B cell (primary cell): ENCODE measurements around the gene PLAAT4. TPM values are rescaled to one million over a fixed set of nuclear protein-coding genes. Genes with fewer than 3 reads are reported as not detected.

Experiments used
- ATAC-seq: fragments of 200-7000 bp; cut with Tn5 transposase; one replicate; pipeline ENCODE4 v1.10.0; 2021; ENCODE audit warnings: low read depth, mild to moderate bottlenecking, moderate number of reproducible peaks, moderate library complexity
- CTCF ChIA-PET: fragments of 350-600 bp; sonication (Branson Sonifier 250); formaldehyde crosslinking; loops from one replicate; lab custom pipeline; 2021; ENCODE audit warnings: antibody characterized with exemption, inconsistent platforms; lab: Charles Lee
- POLR2A ChIA-PET: fragments of 350-600 bp; sonication (Branson Sonifier 250); formaldehyde crosslinking; loops from one replicate; lab custom pipeline; 2021; ENCODE audit warnings: antibody characterized with exemption; lab: Charles Lee
- DNase-seq: peaks from one replicate; pipeline ENCODE4 v3.0.0; 2013
- H2AFZ ChIP-seq: 2 replicates; pipeline ENCODE4 v1.6.1; 2012; ENCODE audit warnings: mild to moderate bottlenecking, low read depth, low read length; ENCODE audit not compliant: insufficient read depth, poor library complexity, severe bottlenecking
- H3K27ac ChIP-seq, 2 donors: 1 replicate in 1 of 2; 2 replicates in 1 of 2; pipeline ENCODE4 v1.5.1; 2012 to 2013; ENCODE audit warnings: low read length in 2 of 2, mild to moderate bottlenecking in 2 of 2, moderate library complexity in 1 of 2
- H3K27me3 ChIP-seq, 4 experiments: fragments of 200-600 bp in 1 of 4; sonication (generic) in 1 of 4; replicated peaks in 1 of 4; 1 replicate in 2 of 4; 2 replicates in 2 of 4; pipeline versions ENCODE4 v1.6.1 to v1.7.0; 2013 to 2016; ENCODE audit warnings: low read length in 3 of 4, mild to moderate bottlenecking in 2 of 4, mixed read lengths in 1 of 4, moderate library complexity in 1 of 4; ENCODE audit not compliant: insufficient read depth in 4 of 4, control insufficient read depth in 3 of 4; ENCODE audit errors: control extremely low read depth in 1 of 4
- H3K36me3 ChIP-seq, 2 experiments: replicated peaks in 1 of 2; 1 replicate in 1 of 2; 2 replicates in 1 of 2; pipeline versions ENCODE4 v1.6.1 to v1.7.1; 2013; ENCODE audit warnings: low read length in 1 of 2; ENCODE audit not compliant: insufficient read depth in 2 of 2, control insufficient read depth in 1 of 2; ENCODE audit errors: control extremely low read depth in 1 of 2, extremely low read depth in 1 of 2
- H3K4me1 ChIP-seq, 2 donors: fragments of 200-600 bp in 1 of 2; sonication (generic) in 1 of 2; 1 replicate in 1 of 2; 2 replicates in 1 of 2; pipeline versions ENCODE4 v1.5.1 to v1.6.1; 2013 to 2017; ENCODE audit warnings: low read length in 2 of 2; ENCODE audit not compliant: control insufficient read depth in 2 of 2, insufficient read depth in 2 of 2
- H3K4me2 ChIP-seq: replicated peaks from 2 replicates; pipeline ENCODE3; 2012; ENCODE audit warnings: mild to moderate bottlenecking, low read depth, low read length; ENCODE audit not compliant: poor library complexity, severe bottlenecking
- H3K4me3 ChIP-seq, 5 experiments: fragments of 200-600 bp in 1 of 5; sonication (generic) in 1 of 5; 1 replicate in 3 of 5; 2 replicates in 2 of 5; pipeline versions ENCODE4 v1.5.1 to v1.7.0; 2011 to 2016; ENCODE audit warnings: low read length in 4 of 5, mild to moderate bottlenecking in 4 of 5, low read depth in 2 of 5, control low read depth in 1 of 5, moderate library complexity in 1 of 5; ENCODE audit not compliant: insufficient read depth in 1 of 5; ENCODE audit errors: control extremely low read depth in 1 of 5, extremely low read depth in 1 of 5
- H3K79me2 ChIP-seq: fragments of 200-600 bp; sonication (generic); one replicate; pipeline ENCODE4 v1.6.0; 2016; ENCODE audit warnings: low read length; ENCODE audit not compliant: control insufficient read depth, insufficient read depth
- H3K9ac ChIP-seq: fragments of 200-600 bp; sonication (generic); 2 replicates; pipeline ENCODE4 v1.6.1; 2017; ENCODE audit warnings: mild to moderate bottlenecking, low read length, moderate library complexity
- H3K9me3 ChIP-seq, 3 donors: one replicate each; pipeline versions ENCODE4 v1.6.1 to v1.7.1; 2013; ENCODE audit warnings: low read length in 2 of 3; ENCODE audit not compliant: control insufficient read depth in 2 of 3, insufficient read depth in 1 of 3; ENCODE audit errors: control extremely low read depth in 1 of 3
- H4K20me1 ChIP-seq: 2 replicates; pipeline ENCODE4 v1.6.0; 2012; ENCODE audit warnings: mild to moderate bottlenecking, low read length; ENCODE audit not compliant: insufficient read depth, control insufficient read depth, poor library complexity, severe bottlenecking
- H3K27ac Mint-ChIP-seq: one replicate; pipeline ENCODE4 v1.8.0; 2021; ENCODE audit warnings: mixed read lengths
- H3K27me3 Mint-ChIP-seq: one replicate; pipeline ENCODE4 v1.8.0; 2021; ENCODE audit warnings: mixed read lengths
- H3K4me1 Mint-ChIP-seq: one replicate; pipeline ENCODE4 v1.8.0; 2021; ENCODE audit warnings: mixed read lengths
- H3K4me3 Mint-ChIP-seq: one replicate; pipeline ENCODE4 v1.8.0; 2021; ENCODE audit warnings: mixed read lengths
- H3K9me3 Mint-ChIP-seq: one replicate; pipeline ENCODE4 v1.8.0; 2022; ENCODE audit warnings: mixed read lengths; ENCODE audit not compliant: insufficient read depth
- EZH2 ChIP-seq: IDR thresholded peaks from 2 replicates; pipeline ENCODE4 v1.6.1; 2012; ENCODE audit warnings: borderline replicate concordance, low read depth, mild to moderate bottlenecking, moderate library complexity, low read length; ENCODE audit not compliant: insufficient read depth, poor library complexity, severe bottlenecking
- whole genome bisulfite sequencing: methylation state at CpG from one replicate; pipeline ENCODE4 v1.1.5; 2013; ENCODE audit warnings: missing lambda C conversion rate; ENCODE audit not compliant: insufficient coverage; 5-methylcytosine and 5-hydroxymethylcytosine counted together
- intact Hi-C: fragments of 100-400 bp; cut with micrococcal nuclease; formaldehyde crosslinking; loops from one replicate; pipeline ENCODE4 v1.10.0; 2022
- polyA plus RNA-seq: library from polyadenylated mRNA; depleted of rRNA; stranded (reverse); fragments of >200 nt; gene quantifications from 2 replicates; pipeline ENCODE4 v1.2.3, GENCODE V29; 2012
- total RNA-seq, 2 donors: library from RNA; stranded (reverse); fragments of 120-200 nt in 1 of 2; gene quantifications; 1 replicate in 1 of 2; 2 replicates in 1 of 2; pipeline versions ENCODE4 v1.2.3 to v1.2.4, GENCODE V29; 2013 to 2022
- TF ChIP-seq, protein P1 (sequence below): fragments of 200-600 bp; IDR thresholded peaks from one replicate; pipeline ENCODE4 v1.8.0; 2022; ENCODE audit warnings: antibody characterized with exemption, mild to moderate bottlenecking

The PLAAT4 gene
- total and polyA plus RNA-seq, 2 donors (not counting 1 experiment from before 2014, with no cell fraction given) = 13.1 to 35.0 TPM

DNA sequence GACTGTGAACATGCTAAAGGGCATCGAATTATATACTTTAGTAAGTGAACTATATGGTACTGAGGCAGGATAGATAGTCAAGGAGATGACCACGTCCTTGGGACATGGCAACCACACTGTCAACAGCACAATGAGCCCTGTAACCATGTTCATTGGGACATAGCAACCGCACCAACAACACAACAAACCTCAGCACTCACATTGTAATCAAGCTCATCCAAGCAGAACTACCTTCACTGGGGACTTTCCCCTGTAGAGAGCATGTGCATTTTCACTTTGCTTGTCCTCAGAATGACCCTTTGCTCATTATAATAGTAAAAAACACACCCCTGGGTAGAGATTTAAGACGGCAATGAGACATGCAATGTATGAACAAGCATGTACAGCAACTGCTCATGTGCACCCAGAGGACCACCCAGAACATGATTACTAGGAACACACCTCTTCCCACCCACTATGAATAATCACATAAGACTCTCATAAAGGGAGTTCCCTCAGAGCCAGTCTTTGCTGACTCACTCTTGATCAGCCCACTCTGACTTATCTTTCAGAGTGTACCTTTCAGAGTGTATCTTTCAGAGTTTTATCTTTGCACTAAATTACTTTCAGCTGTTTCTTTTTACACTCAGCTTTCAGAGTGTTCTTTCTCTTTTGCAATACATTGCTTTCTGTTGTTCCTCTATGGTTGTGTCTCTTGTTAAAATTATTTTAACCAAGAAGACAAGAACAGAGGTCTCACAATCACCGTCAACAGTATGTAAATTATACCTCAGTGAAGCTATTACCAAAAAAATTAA is 30.6 kb downstream of the PLAAT4 start:
- ChIA-PET POLR2A (interaction anchor here (0.6 kb wide), 1 partner anchor 17 kb away, joined by 3 read pairs; no protein-coding TSS in a partner anchor), CTCF (interaction anchor here (1.3 to 1.8 kb wide), 3 partner anchors 15 to 88 kb away, joined by 3 to 8 read pairs (median 7); partner anchors contain the start of gene PLAAT4)
- Histone ChIP-seq H3K27me3 (no peaks in the 10 kb centered on the region), H3K4me2 (peak overlapping the region; percentile 64), H3K36me3 (no peaks in the 10 kb centered on the region), H2AFZ (no peak overlapping the region), H3K4me3 (peak overlapping the region in 3 of 5 experiments; percentile 21 to 59 (median 34)), H3K4me1 (peaks cover 38 to 51% of the 10 kb centered on the region in 2 donors), H3K79me2 (no peaks in the 10 kb centered on the region), H3K9ac (peak overlapping the region; percentile 64), H3K27ac (peak overlapping the region; percentile 92 to 94), H4K20me1 (no peaks in the 10 kb centered on the region), H3K9me3 (peaks cover 0 to 5% (median 0%) of the 10 kb centered on the region in 3 donors)
- Mint-ChIP-seq H3K4me3 (peak overlapping the region; percentile 79), H3K4me1 (peaks cover 44% of the 10 kb centered on the region), H3K27me3 (peaks cover 4% of the 10 kb centered on the region), H3K9me3 (no peaks in the 10 kb centered on the region), H3K27ac (peak overlapping the region; percentile 97)
- ATAC-seq (peak; percentile 81), DNase-seq (peak; percentile 97)
- intact Hi-C loops = loop anchor here (1.0 to 5.0 kb wide), 4 partner anchors 24 to 370 kb away; partner anchors contain the start of genes ATL3 and NAA40
- 0% methylated on average over 2 of the region's 5 CpGs for WGBS
- TF ChIP-seq EZH2 = no peak
- TF ChIP-seq, protein P1, sequence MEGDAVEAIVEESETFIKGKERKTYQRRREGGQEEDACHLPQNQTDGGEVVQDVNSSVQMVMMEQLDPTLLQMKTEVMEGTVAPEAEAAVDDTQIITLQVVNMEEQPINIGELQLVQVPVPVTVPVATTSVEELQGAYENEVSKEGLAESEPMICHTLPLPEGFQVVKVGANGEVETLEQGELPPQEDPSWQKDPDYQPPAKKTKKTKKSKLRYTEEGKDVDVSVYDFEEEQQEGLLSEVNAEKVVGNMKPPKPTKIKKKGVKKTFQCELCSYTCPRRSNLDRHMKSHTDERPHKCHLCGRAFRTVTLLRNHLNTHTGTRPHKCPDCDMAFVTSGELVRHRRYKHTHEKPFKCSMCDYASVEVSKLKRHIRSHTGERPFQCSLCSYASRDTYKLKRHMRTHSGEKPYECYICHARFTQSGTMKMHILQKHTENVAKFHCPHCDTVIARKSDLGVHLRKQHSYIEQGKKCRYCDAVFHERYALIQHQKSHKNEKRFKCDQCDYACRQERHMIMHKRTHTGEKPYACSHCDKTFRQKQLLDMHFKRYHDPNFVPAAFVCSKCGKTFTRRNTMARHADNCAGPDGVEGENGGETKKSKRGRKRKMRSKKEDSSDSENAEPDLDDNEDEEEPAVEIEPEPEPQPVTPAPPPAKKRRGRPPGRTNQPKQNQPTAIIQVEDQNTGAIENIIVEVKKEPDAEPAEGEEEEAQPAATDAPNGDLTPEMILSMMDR = no peak

DNA sequence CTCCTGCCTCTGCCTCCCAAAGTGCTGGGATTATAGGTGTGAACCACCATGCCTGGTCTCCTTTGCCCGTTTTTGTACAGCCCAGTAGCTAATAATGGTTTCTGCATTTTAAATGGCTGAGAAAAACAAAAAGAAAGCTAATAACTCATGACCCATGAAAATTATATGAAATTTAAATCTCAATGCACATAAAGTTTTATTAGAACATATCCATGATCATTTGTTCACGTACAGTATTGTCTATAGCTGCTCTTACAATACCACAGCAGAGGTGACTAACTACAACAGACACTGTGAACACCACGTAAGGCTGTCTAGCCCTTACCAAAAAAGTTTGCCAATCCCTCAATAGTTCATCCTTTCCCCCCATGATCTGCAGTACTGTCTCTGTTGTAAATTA is 33.0 kb downstream of the PLAAT4 start:
- POLR2A ChIA-PET = no interaction called here
- no peak for ATAC-seq
- Histone ChIP-seq H3K9me3 (peaks cover 0 to 5% (median 0%) of the 10 kb centered on the region in 3 donors), H3K9ac (no peak overlapping the region), H3K27me3 (no peaks in the 10 kb centered on the region), H3K4me2 (no peak overlapping the region), H3K27ac (no peak overlapping the region), H3K4me3 (no peak overlapping the region), H4K20me1 (no peaks in the 10 kb centered on the region), H2AFZ (no peak overlapping the region), H3K36me3 (no peaks in the 10 kb centered on the region), H3K79me2 (no peaks in the 10 kb centered on the region), H3K4me1 (peaks cover 44 to 62% of the 10 kb centered on the region in 2 donors)
- WGBS = 100% methylated on average over 1 of the region's 3 CpGs
- Mint-ChIP-seq H3K4me3 (no peak overlapping the region), H3K27ac (no peak overlapping the region), H3K9me3 (no peaks in the 10 kb centered on the region), H3K27me3 (peaks cover 3% of the 10 kb centered on the region), H3K4me1 (peaks cover 50% of the 10 kb centered on the region)
- DNase-seq = no peak
- CTCF ChIA-PET = no interaction called here
- intact Hi-C loops = loop anchor here (5.0 kb wide), 1 partner anchor 368 kb away; the partner anchor contains the start of gene NAA40
- no peak for TF ChIP-seq EZH2
- TF ChIP-seq, protein P1 = no peak
